Neural cell (in vitro differentiated cells): ENCODE results near the gene CCDC107. TPM values are rescaled to one million over a fixed set of nuclear protein-coding genes. Genes with fewer than 3 reads are reported as not detected.

Source experiments
- H2AFZ ChIP-seq: fragments of 200-600, 300-800 bp; sonication (generic), shearing (Covaris generic); 2 replicates; pipeline ENCODE4 v1.6.0; 2014; ENCODE audit warnings: low read depth, mild to moderate bottlenecking, antibody characterized with exemption, low read length, moderate library complexity
- H3F3A ChIP-seq: fragments of 200-600 bp; shearing (Covaris generic); 2 replicates; pipeline ENCODE4 v1.6.1; 2016; ENCODE audit warnings: mild to moderate bottlenecking, moderate library complexity, mixed read lengths, antibody characterized with exemption, low read length; ENCODE audit not compliant: insufficient read depth, poor library complexity, severe bottlenecking
- H3K27ac ChIP-seq: fragments of 200-600, 300-800 bp; sonication (generic), shearing (Covaris generic); 2 replicates; pipeline ENCODE4 v1.5.1; 2014; ENCODE audit warnings: mild to moderate bottlenecking, low read length, moderate library complexity
- H3K27me3 ChIP-seq: fragments of 300-800, 200-600 bp; sonication (generic), shearing (Covaris generic); 2 replicates; pipeline ENCODE4 v1.6.0; 2014; ENCODE audit warnings: mild to moderate bottlenecking, low read depth, low read length, moderate library complexity; ENCODE audit not compliant: insufficient read depth
- H3K36me3 ChIP-seq: fragments of 300-800, 200-600 bp; sonication (generic), shearing (Covaris generic); 2 replicates; pipeline ENCODE4 v1.5.1; 2014; ENCODE audit warnings: mild to moderate bottlenecking, antibody characterized with exemption, low read length, moderate library complexity; ENCODE audit not compliant: insufficient read depth
- H3K4me2 ChIP-seq: fragments of 300-800, 200-600 bp; sonication (generic), shearing (Covaris generic); 2 replicates; pipeline ENCODE4 v1.6.0; 2014; ENCODE audit warnings: mild to moderate bottlenecking, low read length
- H3K4me3 ChIP-seq: fragments of 300-800, 200-600 bp; sonication (generic), shearing (Covaris generic); 2 replicates; pipeline ENCODE4 v1.5.1; 2014; ENCODE audit warnings: mild to moderate bottlenecking, low read length, moderate library complexity
- H3K79me2 ChIP-seq: fragments of 200-600 bp; shearing (Covaris generic); replicated peaks from 2 replicates; pipeline ENCODE4 v1.6.0; 2014; ENCODE audit warnings: mild to moderate bottlenecking, low read length, moderate library complexity; ENCODE audit not compliant: insufficient read depth
- H3K9ac ChIP-seq: fragments of 300-800, 200-600 bp; sonication (generic), shearing (Covaris generic); 2 replicates; pipeline ENCODE4 v1.6.1; 2016; ENCODE audit warnings: mild to moderate bottlenecking, low read length, mixed read lengths
- H3K9me2 ChIP-seq: fragments of 200-600 bp; shearing (Covaris generic); 2 replicates; pipeline ENCODE4 v1.6.1; 2016; ENCODE audit warnings: mild to moderate bottlenecking, low read length, mixed read lengths; ENCODE audit not compliant: insufficient read depth
- H3K9me3 ChIP-seq: fragments of 200-600, 300-800 bp; sonication (generic), shearing (Covaris generic); 2 replicates; pipeline ENCODE4 v1.6.1; 2016; ENCODE audit warnings: mild to moderate bottlenecking, mixed run types, low read length, moderate library complexity, mixed read lengths
- H4K20me1 ChIP-seq: fragments of 200-600 bp; shearing (Covaris generic); 2 replicates; pipeline ENCODE4 v1.6.1; 2016; ENCODE audit warnings: mild to moderate bottlenecking, mixed run types; ENCODE audit not compliant: insufficient read depth
- EP300 ChIP-seq: fragments of 450-650 bp; conservative IDR thresholded peaks from 2 replicates; pipeline ENCODE4 v1.6.1; 2014; ENCODE audit warnings: antibody characterized with exemption, mild to moderate bottlenecking, moderate library complexity; ENCODE audit not compliant: poor library complexity, severe bottlenecking
- EZH2 ChIP-seq: fragments of 200-600, 300-800 bp; shearing (Covaris generic), sonication (generic); IDR thresholded peaks from 2 replicates; pipeline ENCODE4 v1.6.1; 2014; ENCODE audit warnings: antibody characterized with exemption, low read length, borderline replicate concordance, mild to moderate bottlenecking; ENCODE audit not compliant: insufficient read depth, poor library complexity, severe bottlenecking
- RAD21 ChIP-seq: fragments of 450-650 bp; conservative IDR thresholded peaks from 2 replicates; pipeline ENCODE4 v1.6.1; 2014; ENCODE audit warnings: antibody characterized with exemption, mild to moderate bottlenecking, moderate library complexity
- SMC3 ChIP-seq: fragments of 450-650 bp; conservative IDR thresholded peaks from 2 replicates; pipeline ENCODE4 v1.6.1; 2014; ENCODE audit warnings: antibody characterized with exemption, mild to moderate bottlenecking, moderate library complexity; ENCODE audit not compliant: poor library complexity
- TAF1 ChIP-seq: IDR thresholded peaks from 2 replicates; pipeline ENCODE4 v1.6.1; 2012; ENCODE audit warnings: low read depth
- polyA plus RNA-seq: library from polyadenylated mRNA; depleted of rRNA; stranded (reverse); fragments of >200 nt; gene quantifications from 2 replicates; pipeline ENCODE4 v1.2.3, GENCODE V29; 2014
- TF ChIP-seq, protein P1 (sequence below): fragments of 450-650 bp; IDR thresholded peaks from 2 replicates; pipeline ENCODE4 v1.5.1; 2014; ENCODE audit warnings: antibody characterized with exemption, mild to moderate bottlenecking, moderate library complexity; ENCODE audit not compliant: poor library complexity, severe bottlenecking
- TF ChIP-seq, protein P2 (sequence below): IDR thresholded peaks from 2 replicates; pipeline ENCODE4 v1.6.1; 2012; ENCODE audit warnings: borderline replicate concordance

CCDC107 gene
- polyA plus RNA-seq, 1 donor from 2014 or later = 41.4 TPM

DNA sequence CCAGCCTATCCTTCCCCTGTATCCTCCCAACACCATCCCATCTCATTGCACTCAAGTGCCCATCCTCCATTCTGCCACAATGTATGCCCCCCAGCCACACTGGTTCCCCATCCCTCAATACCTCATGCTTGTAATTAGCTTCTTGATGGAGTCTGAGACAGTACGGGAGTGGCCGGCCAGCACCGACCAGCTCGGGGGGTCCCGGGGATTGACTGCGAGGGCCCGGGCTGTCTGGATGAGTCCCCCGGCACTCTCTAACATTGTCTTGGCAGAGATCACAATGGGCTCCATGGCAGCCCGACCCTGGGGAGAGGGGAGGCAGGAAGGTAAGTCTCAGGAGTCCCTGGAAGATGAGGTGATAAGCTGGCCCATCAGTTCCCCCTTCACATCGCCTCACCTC is 48.9 kb downstream of the CCDC107 start:
- H3K4me3 ChIP-seq = no peak overlapping the region
- H4K20me1 ChIP-seq = no peaks in the 10 kb centered on the region
- peaks cover 12% of the 10 kb centered on the region for H3K36me3 ChIP-seq
- no peaks in the 10 kb centered on the region for H3K27me3 ChIP-seq
- no peak overlapping the region for H3K27ac ChIP-seq
- no peak overlapping the region for H3K4me2 ChIP-seq
- no peaks in the 10 kb centered on the region for H3K79me2 ChIP-seq
- H3K9me2 ChIP-seq = no peaks in the 10 kb centered on the region
- TF ChIP-seq SMC3 (no peak), TAF1 (no peak), EP300 (no peak), EZH2 (no peak), RAD21 (no peak)
- TF ChIP-seq, protein P1, sequence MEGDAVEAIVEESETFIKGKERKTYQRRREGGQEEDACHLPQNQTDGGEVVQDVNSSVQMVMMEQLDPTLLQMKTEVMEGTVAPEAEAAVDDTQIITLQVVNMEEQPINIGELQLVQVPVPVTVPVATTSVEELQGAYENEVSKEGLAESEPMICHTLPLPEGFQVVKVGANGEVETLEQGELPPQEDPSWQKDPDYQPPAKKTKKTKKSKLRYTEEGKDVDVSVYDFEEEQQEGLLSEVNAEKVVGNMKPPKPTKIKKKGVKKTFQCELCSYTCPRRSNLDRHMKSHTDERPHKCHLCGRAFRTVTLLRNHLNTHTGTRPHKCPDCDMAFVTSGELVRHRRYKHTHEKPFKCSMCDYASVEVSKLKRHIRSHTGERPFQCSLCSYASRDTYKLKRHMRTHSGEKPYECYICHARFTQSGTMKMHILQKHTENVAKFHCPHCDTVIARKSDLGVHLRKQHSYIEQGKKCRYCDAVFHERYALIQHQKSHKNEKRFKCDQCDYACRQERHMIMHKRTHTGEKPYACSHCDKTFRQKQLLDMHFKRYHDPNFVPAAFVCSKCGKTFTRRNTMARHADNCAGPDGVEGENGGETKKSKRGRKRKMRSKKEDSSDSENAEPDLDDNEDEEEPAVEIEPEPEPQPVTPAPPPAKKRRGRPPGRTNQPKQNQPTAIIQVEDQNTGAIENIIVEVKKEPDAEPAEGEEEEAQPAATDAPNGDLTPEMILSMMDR = no peak
- TF ChIP-seq, protein P2, sequence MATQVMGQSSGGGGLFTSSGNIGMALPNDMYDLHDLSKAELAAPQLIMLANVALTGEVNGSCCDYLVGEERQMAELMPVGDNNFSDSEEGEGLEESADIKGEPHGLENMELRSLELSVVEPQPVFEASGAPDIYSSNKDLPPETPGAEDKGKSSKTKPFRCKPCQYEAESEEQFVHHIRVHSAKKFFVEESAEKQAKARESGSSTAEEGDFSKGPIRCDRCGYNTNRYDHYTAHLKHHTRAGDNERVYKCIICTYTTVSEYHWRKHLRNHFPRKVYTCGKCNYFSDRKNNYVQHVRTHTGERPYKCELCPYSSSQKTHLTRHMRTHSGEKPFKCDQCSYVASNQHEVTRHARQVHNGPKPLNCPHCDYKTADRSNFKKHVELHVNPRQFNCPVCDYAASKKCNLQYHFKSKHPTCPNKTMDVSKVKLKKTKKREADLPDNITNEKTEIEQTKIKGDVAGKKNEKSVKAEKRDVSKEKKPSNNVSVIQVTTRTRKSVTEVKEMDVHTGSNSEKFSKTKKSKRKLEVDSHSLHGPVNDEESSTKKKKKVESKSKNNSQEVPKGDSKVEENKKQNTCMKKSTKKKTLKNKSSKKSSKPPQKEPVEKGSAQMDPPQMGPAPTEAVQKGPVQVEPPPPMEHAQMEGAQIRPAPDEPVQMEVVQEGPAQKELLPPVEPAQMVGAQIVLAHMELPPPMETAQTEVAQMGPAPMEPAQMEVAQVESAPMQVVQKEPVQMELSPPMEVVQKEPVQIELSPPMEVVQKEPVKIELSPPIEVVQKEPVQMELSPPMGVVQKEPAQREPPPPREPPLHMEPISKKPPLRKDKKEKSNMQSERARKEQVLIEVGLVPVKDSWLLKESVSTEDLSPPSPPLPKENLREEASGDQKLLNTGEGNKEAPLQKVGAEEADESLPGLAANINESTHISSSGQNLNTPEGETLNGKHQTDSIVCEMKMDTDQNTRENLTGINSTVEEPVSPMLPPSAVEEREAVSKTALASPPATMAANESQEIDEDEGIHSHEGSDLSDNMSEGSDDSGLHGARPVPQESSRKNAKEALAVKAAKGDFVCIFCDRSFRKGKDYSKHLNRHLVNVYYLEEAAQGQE = no peak
- H3K9ac ChIP-seq = no peak overlapping the region
- H3F3A ChIP-seq = no peaks in the 10 kb centered on the region
- H2AFZ ChIP-seq = no peak overlapping the region
- H3K9me3 ChIP-seq = no peaks in the 10 kb centered on the region

DNA sequence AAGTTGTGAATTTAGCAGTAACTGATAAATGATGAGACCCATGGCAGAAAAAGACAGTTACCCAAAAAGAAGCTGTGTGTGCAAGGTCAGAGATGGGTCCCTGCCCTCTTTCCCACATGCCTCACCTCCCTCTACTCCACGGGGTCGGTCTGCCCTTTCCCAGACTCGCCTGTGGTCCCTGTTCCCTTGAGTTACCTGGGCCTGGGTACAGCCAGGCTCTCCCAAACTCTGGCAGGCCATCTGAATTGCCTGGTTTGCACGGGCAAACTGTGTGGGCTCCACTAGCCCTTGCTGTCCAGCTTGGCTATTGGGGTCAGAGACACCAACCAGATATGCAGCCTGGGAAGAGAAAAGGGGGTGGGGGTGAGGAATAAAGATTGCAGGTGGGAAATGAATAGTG is 50.1 kb downstream of the CCDC107 start:
- Histone ChIP-seq H3K27ac (no peak overlapping the region), H3K9me3 (no peaks in the 10 kb centered on the region), H3K4me2 (no peak overlapping the region), H3K36me3 (peaks cover 12% of the 10 kb centered on the region), H3K27me3 (no peaks in the 10 kb centered on the region), H3F3A (no peaks in the 10 kb centered on the region), H3K79me2 (no peaks in the 10 kb centered on the region), H3K4me3 (no peak overlapping the region), H3K9ac (no peak overlapping the region), H3K9me2 (no peaks in the 10 kb centered on the region), H2AFZ (no peak overlapping the region), H4K20me1 (no peaks in the 10 kb centered on the region)
- TF ChIP-seq SMC3 (no peak), EP300 (no peak)
- TF ChIP-seq, protein P1 = no peak
